NCI-H2196 treated with DMSO at 0.1 percent for 48 hours (cell line): Measurements from ENCODE around the gene IRF1.
"Not testable (repeated sequence)": the region's sequence is repeated elsewhere in the genome, so short reads cannot be mapped to it uniquely, and the experiment has no call there.

Experiments used
- DNase-seq: peaks from one replicate; lab custom pipeline; 2025; ENCODE audit not compliant: unreplicated experiment; lab: John Stamatoyannopoulos, UW

Gene IRF1

DNA sequence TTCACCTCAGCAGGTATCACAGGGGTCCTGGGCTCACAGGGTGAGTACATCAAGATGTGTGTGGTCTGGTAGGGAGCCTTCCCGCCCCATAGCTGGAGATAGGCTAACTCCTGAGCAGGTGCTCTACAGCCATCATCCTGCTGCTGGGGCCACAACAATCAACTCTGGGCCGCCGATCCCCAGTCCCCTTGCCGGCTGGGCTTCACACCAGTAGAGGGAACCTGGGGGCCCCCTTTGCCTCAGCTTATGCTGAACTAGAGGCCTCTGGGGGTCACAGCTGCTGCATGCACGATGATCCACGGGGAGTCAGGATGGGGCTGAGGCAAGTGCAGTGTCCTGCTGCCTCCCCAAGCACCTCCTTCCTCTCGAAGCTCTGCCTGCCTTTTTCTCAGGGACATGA, 46.5 kb downstream of the IRF1 start:
- no peak for DNase-seq

DNA sequence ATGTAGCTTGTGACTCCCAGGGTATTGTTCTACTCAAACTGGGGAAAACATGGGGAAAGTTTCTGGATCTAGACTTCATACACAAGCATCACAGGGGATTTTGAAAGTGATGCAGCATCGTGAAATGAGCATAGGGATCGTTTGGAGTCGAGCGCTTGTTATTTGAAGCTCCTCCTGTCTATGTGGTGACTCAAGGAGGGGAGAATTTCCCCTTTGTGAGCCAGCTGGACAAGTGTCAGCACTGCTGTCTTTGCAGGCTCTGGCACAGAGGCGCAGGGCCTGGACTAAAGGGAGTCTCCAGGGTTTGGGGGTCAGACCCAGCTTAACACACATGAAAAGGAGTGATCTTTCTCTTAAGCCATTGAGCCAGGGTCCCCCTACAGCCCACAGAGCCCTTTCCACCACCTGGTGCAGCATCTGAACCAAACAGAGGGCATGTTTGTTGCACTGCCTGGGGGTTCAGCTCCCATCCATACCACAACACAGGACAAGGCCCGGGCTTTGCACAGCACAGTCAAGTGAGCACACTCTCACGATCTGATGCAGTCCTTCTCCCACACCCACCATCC, 51.0 kb downstream of the IRF1 start:
- no peak for DNase-seq

DNA sequence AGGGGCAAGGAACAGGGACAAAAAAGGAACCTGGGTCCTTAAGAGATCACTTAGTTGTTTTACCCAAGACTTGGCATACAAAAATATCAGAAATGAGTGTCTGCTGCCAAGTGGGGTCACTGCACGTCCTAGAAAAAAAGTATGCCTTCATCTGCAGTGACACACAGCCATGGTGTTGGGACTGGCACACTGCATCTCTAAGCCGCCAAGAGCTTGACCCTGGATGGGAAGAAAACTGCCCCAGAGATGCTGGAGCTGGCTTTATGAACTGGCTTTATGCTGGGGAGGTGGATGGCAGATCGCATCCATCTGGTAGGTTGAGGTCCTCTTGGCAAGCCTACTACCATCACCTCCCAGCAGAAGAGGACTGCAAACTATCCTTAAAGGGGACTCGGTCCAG, 51.7 kb downstream of the IRF1 start:
- DNase-seq: no peak

DNA sequence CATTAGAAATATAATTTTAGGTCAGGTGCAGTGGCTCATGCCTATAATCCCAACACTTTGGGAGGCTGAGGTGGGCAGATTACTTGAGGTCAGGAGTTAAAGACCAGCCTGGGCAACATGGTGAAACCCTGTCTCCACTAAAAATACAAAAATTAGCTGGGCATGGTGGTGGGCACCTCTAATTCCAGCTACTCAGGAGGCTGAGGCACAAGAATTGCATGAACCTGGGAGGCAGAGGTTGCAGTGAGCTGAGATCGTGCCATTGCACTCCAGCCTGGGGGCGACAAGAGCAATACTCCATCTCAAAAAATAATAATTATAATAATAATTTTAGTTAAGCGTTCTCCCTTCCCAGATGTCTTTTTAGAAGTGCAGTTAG, 52.3 kb downstream of the IRF1 start:
- not testable (repeated sequence) for DNase-seq

DNA sequence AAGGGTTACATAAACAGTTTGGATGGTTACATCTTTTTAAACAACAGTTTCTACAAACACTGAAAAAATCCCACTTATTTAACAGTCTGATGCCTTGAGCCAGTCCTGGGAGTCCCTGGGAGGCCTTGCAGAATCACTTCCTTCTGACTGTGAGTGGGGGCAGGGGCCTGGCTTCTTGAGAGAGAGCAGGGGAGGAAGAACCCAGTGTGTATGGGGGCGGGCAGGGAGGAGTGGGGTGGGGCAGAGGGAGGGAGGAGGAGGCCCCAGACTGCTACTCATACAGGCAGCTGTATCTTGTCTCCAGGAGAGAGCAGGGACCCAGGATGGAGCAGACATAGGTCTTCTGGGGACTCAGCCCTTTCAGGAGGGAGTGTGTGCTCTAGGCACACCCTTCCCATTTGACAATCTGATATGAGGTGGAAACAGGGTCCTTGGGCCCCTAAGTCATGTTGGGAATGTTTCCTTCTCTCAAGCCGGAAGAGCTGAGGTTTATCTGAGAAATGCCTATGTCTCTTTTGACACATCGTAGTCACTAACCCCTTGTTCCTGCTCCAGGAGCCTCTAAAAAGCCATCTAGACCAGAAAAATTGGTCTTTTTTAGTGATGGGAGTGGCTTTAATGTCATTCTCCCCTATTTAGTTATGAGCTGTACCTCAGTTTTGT, 52.8 kb downstream of the IRF1 start:
- DNase-seq: no peak

DNA sequence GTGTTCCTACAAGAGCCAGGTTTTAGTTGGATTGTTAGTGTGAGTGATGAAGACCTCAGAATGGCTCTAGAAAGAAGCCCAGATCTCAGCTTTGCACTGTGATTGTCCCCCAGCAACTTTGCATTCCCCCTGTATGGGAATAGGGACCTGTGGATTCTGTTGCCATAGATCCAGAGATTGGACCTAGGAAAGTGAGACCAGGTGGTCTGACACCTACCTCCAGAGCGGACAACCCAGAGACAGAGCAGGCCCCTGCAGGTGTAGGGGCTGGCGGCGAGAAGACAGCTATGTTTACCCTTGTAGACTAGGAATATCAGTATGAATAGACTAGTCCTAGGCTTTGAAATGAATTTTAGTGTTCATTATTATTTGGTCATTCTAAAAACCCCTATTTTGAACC, 53.6 kb downstream of the IRF1 start:
- DNase-seq: no peak

DNA sequence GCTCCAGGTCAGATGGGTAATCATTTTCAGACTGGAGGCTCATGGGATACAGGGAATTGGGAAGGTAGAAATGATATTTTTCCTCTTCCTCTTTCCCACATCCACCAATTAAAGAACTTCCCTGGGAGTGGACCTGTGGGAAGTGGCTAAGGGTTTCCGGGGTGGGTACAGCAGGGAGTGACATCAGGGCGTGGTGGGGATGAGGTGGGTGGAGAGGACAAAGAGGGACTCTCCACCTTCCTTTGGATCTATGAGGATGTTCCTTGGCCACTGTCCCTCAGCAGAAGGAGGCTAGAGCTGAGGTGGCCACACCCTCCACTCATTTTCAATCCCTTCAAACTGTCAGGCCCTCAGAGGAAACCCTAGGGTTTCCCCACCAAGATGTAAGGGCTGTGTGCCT, 54.7 kb downstream of the IRF1 start:
- DNase-seq: no peak

DNA sequence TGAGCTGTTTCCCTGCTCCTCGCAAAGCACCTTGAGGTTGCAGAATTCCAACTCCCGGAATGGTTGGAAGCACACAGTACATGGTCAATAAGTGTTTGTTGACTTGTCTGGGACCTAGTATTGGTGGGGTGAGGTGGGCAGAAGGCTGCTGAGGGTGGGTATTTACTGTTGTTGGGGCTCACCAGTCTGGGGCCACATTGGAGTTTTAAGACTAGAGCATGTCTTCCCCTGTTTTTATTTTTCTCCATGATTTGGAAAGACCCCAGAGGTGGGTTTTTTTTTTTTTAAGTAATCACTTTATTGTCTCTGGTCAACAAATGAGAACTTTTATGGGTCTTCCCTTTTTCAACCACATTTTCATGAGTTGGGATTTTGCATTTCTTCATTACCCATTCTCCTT, 55.1 kb downstream of the IRF1 start:
- DNase-seq: no peak

DNA sequence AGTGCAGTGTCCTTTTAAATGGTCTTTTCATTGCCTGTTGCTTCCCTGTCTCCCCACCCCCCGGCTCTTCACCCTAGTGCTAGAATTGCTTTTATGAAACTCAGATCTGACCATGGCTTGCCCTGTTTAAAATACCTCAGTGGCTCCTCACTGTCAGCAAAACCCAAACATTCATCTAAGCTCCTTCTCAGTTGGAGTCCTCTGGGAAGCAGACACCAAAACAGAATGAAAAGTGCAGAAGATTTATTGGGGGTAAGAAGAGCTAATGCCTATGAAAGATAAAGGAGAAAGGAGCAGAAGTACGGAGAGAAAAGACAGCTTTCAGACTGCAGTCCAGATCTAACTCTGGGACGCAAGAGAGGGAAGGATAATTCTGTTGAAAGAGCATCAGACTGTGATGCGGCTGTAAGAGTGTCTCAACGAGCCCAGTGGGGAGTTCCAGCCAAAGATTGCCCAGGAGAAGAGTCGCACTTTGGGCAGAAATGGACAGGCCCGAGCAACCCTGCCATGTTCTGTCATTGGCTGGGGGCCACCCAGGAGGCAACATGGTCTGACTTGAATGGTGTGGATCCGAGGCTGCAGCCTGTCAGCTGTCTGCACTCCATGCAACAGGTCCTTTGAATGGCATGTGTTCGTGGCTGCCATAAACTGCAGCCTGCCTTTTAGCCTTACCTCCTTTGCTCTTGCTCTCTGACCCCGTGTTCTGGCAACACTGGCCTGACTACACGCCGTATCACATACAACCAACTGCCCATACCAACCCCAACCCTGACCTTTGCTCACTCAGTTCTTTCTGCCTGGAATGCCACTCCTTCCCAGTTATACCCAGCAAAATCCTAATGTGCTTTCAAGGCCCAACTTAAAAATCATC, 55.9 kb downstream of the IRF1 start:
- no peak for DNase-seq

DNA sequence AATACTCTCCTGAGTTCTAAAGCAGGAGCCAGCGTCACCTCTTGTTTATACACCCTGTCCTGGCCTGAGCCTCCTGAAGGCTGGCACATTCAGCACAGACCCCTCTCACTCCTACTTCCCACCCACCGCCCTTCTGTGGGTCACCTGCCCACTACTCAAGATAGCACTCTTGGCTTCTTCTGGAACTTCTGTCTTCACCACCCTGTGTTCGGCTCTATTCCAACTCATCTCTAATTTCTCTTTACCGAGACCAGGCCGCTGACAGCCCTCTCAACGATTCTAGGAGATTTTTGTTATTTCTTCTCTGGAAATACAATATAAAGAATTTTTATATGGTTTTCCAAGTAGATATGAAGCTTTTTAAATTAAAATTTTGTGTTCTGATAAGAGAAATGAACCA, 57.4 kb downstream of the IRF1 start:
- DNase-seq: no peak

DNA sequence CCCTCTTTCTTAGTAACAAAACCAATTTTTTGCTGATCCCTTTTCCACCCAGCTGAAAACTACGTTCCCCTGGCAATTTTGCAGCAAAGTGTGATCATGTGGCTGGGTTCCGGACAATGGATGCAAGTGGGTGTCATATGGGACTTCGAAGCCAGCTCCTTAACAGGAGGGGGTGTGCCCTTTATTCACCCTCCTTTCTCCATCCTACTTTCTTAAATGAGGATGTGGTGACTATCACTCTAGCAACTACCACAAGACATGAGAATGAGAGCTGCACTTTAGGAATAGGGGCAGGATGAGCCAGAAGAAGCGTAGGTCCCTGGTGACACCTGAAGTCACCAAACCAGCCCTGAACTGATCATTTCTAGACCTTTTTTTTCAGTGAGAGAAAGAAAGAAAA, 58.9 kb downstream of the IRF1 start:
- DNase-seq: no peak
